ENCODE data around the gene IQCH. TPM values are rescaled to one million over a fixed set of nuclear protein-coding genes. Genes with fewer than 3 reads are reported as not detected.

IQCH gene
- polyA plus RNA-seq, 2 of the 4 experiments (the other 2 are of a cell fraction), result 1.5 to 3.8 TPM

DNA sequence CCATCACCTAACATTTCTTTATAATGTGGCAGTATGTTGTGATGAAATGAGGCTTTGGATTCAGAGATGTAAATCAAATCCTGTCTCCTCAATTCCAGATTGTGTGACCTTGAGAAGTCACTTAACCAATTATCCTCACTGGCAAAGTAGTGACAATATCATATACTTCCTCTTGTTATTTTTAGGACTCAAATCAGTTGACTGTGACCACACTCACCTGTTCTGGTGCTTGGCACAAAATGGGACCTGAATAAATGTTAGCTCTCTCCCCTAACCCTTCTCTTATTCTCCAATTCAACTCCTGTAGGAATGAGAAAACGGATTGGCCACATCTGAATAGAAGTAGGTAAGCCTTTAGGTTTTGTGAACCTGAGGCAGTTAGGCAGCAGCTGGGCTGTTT lies 42.1 kb downstream of the IQCH start:
- WGBS (ENCODE audit: missing lambda C conversion rate), result 80% methylated on average over 1 of the region's 1 CpG
- Histone ChIP-seq H3K9me3 (no peaks in the 10 kb centered on the region), H3K27ac (no peak overlapping the region), H3K4me3 (no peak overlapping the region), H3K4me1 (no peaks in the 10 kb centered on the region), H3K4me2 (no peak overlapping the region)
- ChIA-PET CTCF (interaction anchor here (0.6 to 9.1 kb wide), 3 partner anchors 9 to 349 kb away, joined by 3 to 76 read pairs (median 3); no protein-coding TSS in a partner anchor), POLR2A (no interaction called here)
- FAIRE-seq, result peak; percentile 36
- no peak for TF ChIP-seq HOXA7 (CRISPR knock-in tag; IDR thresholded peaks at IDR 0.05)
- no peak for ATAC-seq
- no peak for DNase-seq (ENCODE audit: low read depth in 1 of 2, low spot score in 1 of 2)

- peak; percentile 7 for FAIRE-seq
- POLR2A ChIA-PET, result no interaction called here
- ATAC-seq, result no peak
- H3K27ac ChIP-seq, result no peak overlapping the region
- H3K9me3 ChIP-seq, result no peaks in the 10 kb centered on the region
- 69% methylated on average over 2 of the region's 2 CpGs for WGBS (ENCODE audit: missing lambda C conversion rate)
- CTCF ChIA-PET, result interaction anchor here (0.9 to 9.1 kb wide), 5 partner anchors 10 to 359 kb away, joined by 3 to 76 read pairs (median 4); no protein-coding TSS in a partner anchor
- H3K4me3 ChIP-seq, result no peak overlapping the region
- H3K4me1 ChIP-seq, result peaks cover 11% of the 10 kb centered on the region; the same call in 2 of the 3 replicates
- H3K4me2 ChIP-seq, result no peak overlapping the region
- TF ChIP-seq CHD2 (IDR thresholded peaks at IDR 0.05; ENCODE audit: low read length, partially characterized antibody) (no peak), FOXS1 (CRISPR knock-in tag; IDR thresholded peaks at IDR 0.05) (no peak), EP300 (IDR thresholded peaks at IDR 0.05) (no peak), FOSB (CRISPR knock-in tag; IDR thresholded peaks at IDR 0.05) (no peak), JUN (IDR thresholded peaks at IDR 0.05) (no peak), RCOR1 (IDR thresholded peaks at IDR 0.05; ENCODE audit: low read depth, low read length) (no peak), NR3C1 (IDR thresholded peaks at IDR 0.05) (no peak), KDM5A (IDR thresholded peaks at IDR 0.05) (no peak), SMC3 (IDR thresholded peaks at IDR 0.05) (no peak), FOSL2 (IDR thresholded peaks at IDR 0.05) (no peak), FOSL2 (CRISPR knock-in tag; IDR thresholded peaks at IDR 0.05) (no peak), CEBPB (IDR thresholded peaks at IDR 0.05) (no peak), RNF2 (IDR thresholded peaks at IDR 0.05; ENCODE audit: borderline replicate concordance, low read depth) (no peak), BHLHE40 (IDR thresholded peaks at IDR 0.05; ENCODE audit: low read depth, low read length) (no peak), NFE2L2 (conservative IDR thresholded peaks at IDR 0.05; ENCODE audit: low read length) (no peak), EHF (CRISPR knock-in tag; IDR thresholded peaks at IDR 0.05) (no peak)
- TF ChIP-seq, protein P1, sequence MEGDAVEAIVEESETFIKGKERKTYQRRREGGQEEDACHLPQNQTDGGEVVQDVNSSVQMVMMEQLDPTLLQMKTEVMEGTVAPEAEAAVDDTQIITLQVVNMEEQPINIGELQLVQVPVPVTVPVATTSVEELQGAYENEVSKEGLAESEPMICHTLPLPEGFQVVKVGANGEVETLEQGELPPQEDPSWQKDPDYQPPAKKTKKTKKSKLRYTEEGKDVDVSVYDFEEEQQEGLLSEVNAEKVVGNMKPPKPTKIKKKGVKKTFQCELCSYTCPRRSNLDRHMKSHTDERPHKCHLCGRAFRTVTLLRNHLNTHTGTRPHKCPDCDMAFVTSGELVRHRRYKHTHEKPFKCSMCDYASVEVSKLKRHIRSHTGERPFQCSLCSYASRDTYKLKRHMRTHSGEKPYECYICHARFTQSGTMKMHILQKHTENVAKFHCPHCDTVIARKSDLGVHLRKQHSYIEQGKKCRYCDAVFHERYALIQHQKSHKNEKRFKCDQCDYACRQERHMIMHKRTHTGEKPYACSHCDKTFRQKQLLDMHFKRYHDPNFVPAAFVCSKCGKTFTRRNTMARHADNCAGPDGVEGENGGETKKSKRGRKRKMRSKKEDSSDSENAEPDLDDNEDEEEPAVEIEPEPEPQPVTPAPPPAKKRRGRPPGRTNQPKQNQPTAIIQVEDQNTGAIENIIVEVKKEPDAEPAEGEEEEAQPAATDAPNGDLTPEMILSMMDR (IDR thresholded peaks at IDR 0.05), result no peak
- TF ChIP-seq, protein P2, sequence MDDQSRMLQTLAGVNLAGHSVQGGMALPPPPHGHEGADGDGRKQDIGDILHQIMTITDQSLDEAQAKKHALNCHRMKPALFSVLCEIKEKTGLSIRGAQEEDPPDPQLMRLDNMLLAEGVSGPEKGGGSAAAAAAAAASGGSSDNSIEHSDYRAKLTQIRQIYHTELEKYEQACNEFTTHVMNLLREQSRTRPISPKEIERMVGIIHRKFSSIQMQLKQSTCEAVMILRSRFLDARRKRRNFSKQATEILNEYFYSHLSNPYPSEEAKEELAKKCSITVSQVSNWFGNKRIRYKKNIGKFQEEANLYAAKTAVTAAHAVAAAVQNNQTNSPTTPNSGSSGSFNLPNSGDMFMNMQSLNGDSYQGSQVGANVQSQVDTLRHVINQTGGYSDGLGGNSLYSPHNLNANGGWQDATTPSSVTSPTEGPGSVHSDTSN (IDR thresholded peaks at IDR 0.05), result no peak
- DNase-seq (ENCODE audit: low read depth in 1 of 2, low spot score in 1 of 2), result no peak
Measured at GRCh38 chr15:67300266-67301025, 45.9 kb downstream of the IQCH start.

GRCh38 chr15:67303490-67304363 lies 49.1 kb downstream of the IQCH start:
- POLR2A ChIA-PET, result interaction anchor here (0.9 kb wide), 1 partner anchor 357 kb away, joined by 3 read pairs; no protein-coding TSS in a partner anchor
- TF ChIP-seq ZSCAN20 (CRISPR knock-in tag; IDR thresholded peaks at IDR 0.05), result no peak
- TF ChIP-seq JUN (IDR thresholded peaks at IDR 0.05), result no peak
- no peak for TF ChIP-seq NFE2L2 (conservative IDR thresholded peaks at IDR 0.05; ENCODE audit: low read length)
- TF ChIP-seq ESRRA (IDR thresholded peaks at IDR 0.05; ENCODE audit: borderline replicate concordance, low read length), result no peak
- no peak for TF ChIP-seq RCOR1 (IDR thresholded peaks at IDR 0.05; ENCODE audit: low read depth, low read length)
- TF ChIP-seq REST (IDR thresholded peaks at IDR 0.05), result no peak
- TF ChIP-seq RAD21 (conservative IDR thresholded peaks at IDR 0.05 in 1 of 2, IDR thresholded peaks at IDR 0.05 in 1 of 2), result peak; percentile 96 to 98
- no peak for TF ChIP-seq HOXB5 (CRISPR knock-in tag; IDR thresholded peaks at IDR 0.05)
- no peak for TF ChIP-seq NR3C1 (IDR thresholded peaks at IDR 0.05)

More at GRCh38 chr15:67303490-67304363, 49.1 kb downstream of the IQCH start:
- CTCF ChIA-PET, result interaction anchor here (0.6 to 3.9 kb wide), 69 partner anchors 9 to 531 kb away, joined by 3 to 115 read pairs (median 4); no protein-coding TSS in a partner anchor
- DNase-seq (ENCODE audit: low read depth in 1 of 2, low spot score in 1 of 2), result peak; percentile 30 to 76
- no peak overlapping the region for H3K4me2 ChIP-seq
- H3K4me1 ChIP-seq, result peaks cover 20% of the 10 kb centered on the region; the same call in 2 of the 3 replicates
- peak; percentile 71 to 90 for ATAC-seq
- WGBS (ENCODE audit: missing lambda C conversion rate), result 46% methylated on average over 4 of the region's 4 CpGs
- peak overlapping the region in 1 of 2 experiments; percentile 49; a peak in 2 of 6 replicates for H3K27ac ChIP-seq
- no peaks in the 10 kb centered on the region for H3K9me3 ChIP-seq
- H3K4me3 ChIP-seq, result no peak overlapping the region
- FAIRE-seq, result peak; percentile 61

All from A549 (cell line).